Stomach (tissue), 4 donors: Measurements from ENCODE around the gene SAPCD2.

Source experiments
- CTCF ChIP-seq, 7 experiments: fragments of 450-650 bp in 4 of 7; fragments of 200-600 bp in 3 of 7; sonication (generic) in 3 of 7; IDR thresholded peaks; one replicate each; pipeline ENCODE4 v1.5.1; 2016 to 2019; ENCODE audit warnings: antibody characterized with exemption in 7 of 7, control low read depth in 2 of 7, mild to moderate bottlenecking in 1 of 7
- EP300 ChIP-seq: sonication (generic); formaldehyde crosslinking; IDR thresholded peaks from one replicate; pipeline ENCODE4 v1.6.1; 2017; ENCODE audit warnings: antibody characterized with exemption
- POLR2A ChIP-seq, 4 donors: fragments of 450-650 bp; IDR thresholded peaks; one replicate each; pipeline ENCODE4 v1.6.1; 2016; ENCODE audit warnings: antibody characterized with exemption in 4 of 4, control low read depth in 2 of 4, mild to moderate bottlenecking in 1 of 4, moderate library complexity in 1 of 4
- POLR2AphosphoS5 ChIP-seq, 3 donors: sonication (generic); formaldehyde crosslinking; IDR thresholded peaks; one replicate each; pipeline ENCODE4 v1.6.1; 2016; ENCODE audit warnings: antibody characterized with exemption in 3 of 3

GRCh38 chr9:137035937-137036336 is 34.4 kb downstream of the SAPCD2 start:
- TF ChIP-seq CTCF (IDR thresholded peaks at IDR 0.05) (no peak), POLR2A (IDR thresholded peaks at IDR 0.05) (no peak), EP300 (no peak), POLR2AphosphoS5 (IDR thresholded peaks at IDR 0.05) (no peak)
